ENCODE data around the gene CCDC150.

CCDC150 gene

GRCh38 chr2:196592911-196593881 lies 46.3 kb upstream of the CCDC150 start, which contains the start of gene HECW2:
TSS of gene HECW2 (minus strand) at chr2:196593554.
- intact Hi-C loops (cut with DNase I; ENCODE audit: low total_unique reads): no loop called here
- Histone ChIP-seq H3K27ac (peak within 1 kb of the TSS; percentile 34 to 69), H3K4me1 (peaks cover 0 to 15% (median 5%) of the 10 kb centered on the region in 4 donors), H3K4me3 (peak within 1 kb of the TSS; percentile 67), H3K36me3 (no peaks in the 10 kb centered on the region), H3K9me3 (no peaks in the 10 kb centered on the region), H3K27me3 (no peaks in the 10 kb centered on the region)
- no peak for DNase-seq
- TF ChIP-seq CTCF (IDR thresholded peaks at IDR 0.05): no peak

GRCh38 chr2:196594158-196594557 lies 45.4 kb upstream of the CCDC150 start:
- no peak overlapping the region for H3K4me3 ChIP-seq
- peaks cover 0 to 15% (median 5%) of the 10 kb centered on the region in 4 donors for H3K4me1 ChIP-seq
- no peaks in the 10 kb centered on the region for H3K9me3 ChIP-seq
- intact Hi-C loops (cut with DNase I; ENCODE audit: low total_unique reads): no loop called here
- no peaks in the 10 kb centered on the region for H3K36me3 ChIP-seq
- no peak for DNase-seq
- TF ChIP-seq CTCF (IDR thresholded peaks at IDR 0.05): no peak
- no peak overlapping the region for H3K27ac ChIP-seq
- no peaks in the 10 kb centered on the region for H3K27me3 ChIP-seq

GRCh38 chr2:196597531-196597930 lies 42.0 kb upstream of the CCDC150 start:
- DNase-seq: no peak
- Histone ChIP-seq H3K4me1 (peaks cover 0 to 20% (median 10%) of the 10 kb centered on the region in 4 donors), H3K4me3 (no peak overlapping the region), H3K27me3 (no peaks in the 10 kb centered on the region), H3K9me3 (no peaks in the 10 kb centered on the region), H3K27ac (no peak overlapping the region), H3K36me3 (no peaks in the 10 kb centered on the region)
- TF ChIP-seq CTCF (IDR thresholded peaks at IDR 0.05): no peak
- intact Hi-C loops (cut with DNase I; ENCODE audit: low total_unique reads): no loop called here

GRCh38 chr2:196598412-196598811 lies 41.1 kb upstream of the CCDC150 start:
- no peaks in the 10 kb centered on the region for H3K9me3 ChIP-seq
- TF ChIP-seq CTCF (IDR thresholded peaks at IDR 0.05): no peak
- intact Hi-C loops (cut with DNase I; ENCODE audit: low total_unique reads): no loop called here
- no peak overlapping the region for H3K27ac ChIP-seq
- H3K27me3 ChIP-seq: no peaks in the 10 kb centered on the region
- peaks cover 0 to 18% (median 9%) of the 10 kb centered on the region in 4 donors for H3K4me1 ChIP-seq
- no peak overlapping the region for H3K4me3 ChIP-seq
- DNase-seq: no peak
- H3K36me3 ChIP-seq: no peaks in the 10 kb centered on the region

- Histone ChIP-seq H3K4me3 (no peak overlapping the region), H3K27ac (no peak overlapping the region), H3K36me3 (no peaks in the 10 kb centered on the region), H3K27me3 (no peaks in the 10 kb centered on the region), H3K9me3 (no peaks in the 10 kb centered on the region), H3K4me1 (peaks cover 0 to 13% (median 7%) of the 10 kb centered on the region in 4 donors)
- DNase-seq: no peak
- TF ChIP-seq CTCF (IDR thresholded peaks at IDR 0.05): no peak
- intact Hi-C loops (cut with DNase I; ENCODE audit: low total_unique reads): no loop called here
Observed at GRCh38 chr2:196598846-196599245, 40.7 kb upstream of the CCDC150 start.
